Hematopoietic multipotent progenitor cell treated with erythropoietin and hydrocortisone succinate and interleukin-3 and kit ligand, for 6 days (in vitro differentiated cells): ENCODE data around the gene BMAL1.

Source experiments
- DNase-seq: peaks from one replicate; pipeline ENCODE4 v3.0.0-alpha.2; 2015

Gene BMAL1

GRCh38 chr11:13262096-13262495 lies 15.5 kb upstream of the BMAL1 start:
- DNase-seq = no peak

GRCh38 chr11:13268791-13269190 lies 8.8 kb upstream of the BMAL1 start:
- no peak for DNase-seq

- DNase-seq = no peak
These were observed 7.8 kb upstream of the BMAL1 start for GRCh38 chr11:13269775-13270174.

- no peak for DNase-seq
These were observed 6.4 kb upstream of the BMAL1 start for GRCh38 chr11:13271060-13271693.

- no peak for DNase-seq
These were observed 1.1 kb upstream of the BMAL1 start for GRCh38 chr11:13276454-13276831.

- DNase-seq = peak; percentile 95
These were observed 490 bp upstream of the BMAL1 start for GRCh38 chr11:13276832-13277767.

GRCh38 chr11:13278609-13279486 lies 1.3 kb downstream of the BMAL1 start:
- DNase-seq = peak; percentile 18

- DNase-seq = no peak
These were observed 1.9 kb downstream of the BMAL1 start for GRCh38 chr11:13279487-13279834.

GRCh38 chr11:13280092-13280722 lies 2.6 kb downstream of the BMAL1 start:
- DNase-seq = no peak

GRCh38 chr11:13280777-13281176 lies 3.2 kb downstream of the BMAL1 start:
- DNase-seq = no peak

- no peak for DNase-seq
These were observed 6.0 kb downstream of the BMAL1 start for GRCh38 chr11:13283636-13284035.

- no peak for DNase-seq
These were observed 7.4 kb downstream of the BMAL1 start for GRCh38 chr11:13284776-13285588.

GRCh38 chr11:13286279-13286821 lies 8.8 kb downstream of the BMAL1 start:
- DNase-seq = no peak

- no peak for DNase-seq
These were observed 9.4 kb downstream of the BMAL1 start for GRCh38 chr11:13287036-13287435.

GRCh38 chr11:13287681-13288080 lies 10.1 kb downstream of the BMAL1 start:
- DNase-seq = no peak

- DNase-seq = no peak
These were observed 10.9 kb downstream of the BMAL1 start for GRCh38 chr11:13288375-13289029.

GRCh38 chr11:13289081-13289480 lies 11.5 kb downstream of the BMAL1 start:
- no peak for DNase-seq

GRCh38 chr11:13290221-13290980 lies 12.8 kb downstream of the BMAL1 start:
- DNase-seq = no peak

GRCh38 chr11:13291361-13291760 lies 13.8 kb downstream of the BMAL1 start:
- no peak for DNase-seq

GRCh38 chr11:13291800-13292199 lies 14.2 kb downstream of the BMAL1 start:
- no peak for DNase-seq
